Measurements from ENCODE around the gene FMNL2. TPM values are rescaled to one million over a fixed set of nuclear protein-coding genes. Genes with fewer than 3 reads are reported as not detected.

FMNL2 gene
- total RNA-seq, 4 donors from 2014 or later = 50.5 to 96.7 (median 79.6) TPM

DNA sequence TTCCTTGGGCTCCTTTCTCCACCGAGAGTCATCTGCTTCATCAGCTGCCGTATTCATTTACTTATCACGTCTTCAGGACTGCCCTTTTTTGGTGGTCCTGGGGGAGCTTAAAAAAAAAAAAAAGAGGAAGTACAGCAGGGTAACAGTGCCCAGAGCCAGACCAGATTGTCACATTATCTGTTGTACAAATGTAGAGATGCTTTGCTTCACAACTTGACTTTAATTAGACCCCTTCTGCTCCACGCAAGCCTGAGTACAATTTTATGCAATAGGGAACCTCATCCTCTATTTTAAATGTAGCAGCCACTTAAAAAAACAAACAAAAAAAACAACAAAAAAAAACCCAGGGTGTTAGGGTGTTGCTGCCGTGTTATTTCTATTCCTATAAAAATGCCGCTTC lies 254.0 kb downstream of the FMNL2 start:
- TF ChIP-seq, protein P1, sequence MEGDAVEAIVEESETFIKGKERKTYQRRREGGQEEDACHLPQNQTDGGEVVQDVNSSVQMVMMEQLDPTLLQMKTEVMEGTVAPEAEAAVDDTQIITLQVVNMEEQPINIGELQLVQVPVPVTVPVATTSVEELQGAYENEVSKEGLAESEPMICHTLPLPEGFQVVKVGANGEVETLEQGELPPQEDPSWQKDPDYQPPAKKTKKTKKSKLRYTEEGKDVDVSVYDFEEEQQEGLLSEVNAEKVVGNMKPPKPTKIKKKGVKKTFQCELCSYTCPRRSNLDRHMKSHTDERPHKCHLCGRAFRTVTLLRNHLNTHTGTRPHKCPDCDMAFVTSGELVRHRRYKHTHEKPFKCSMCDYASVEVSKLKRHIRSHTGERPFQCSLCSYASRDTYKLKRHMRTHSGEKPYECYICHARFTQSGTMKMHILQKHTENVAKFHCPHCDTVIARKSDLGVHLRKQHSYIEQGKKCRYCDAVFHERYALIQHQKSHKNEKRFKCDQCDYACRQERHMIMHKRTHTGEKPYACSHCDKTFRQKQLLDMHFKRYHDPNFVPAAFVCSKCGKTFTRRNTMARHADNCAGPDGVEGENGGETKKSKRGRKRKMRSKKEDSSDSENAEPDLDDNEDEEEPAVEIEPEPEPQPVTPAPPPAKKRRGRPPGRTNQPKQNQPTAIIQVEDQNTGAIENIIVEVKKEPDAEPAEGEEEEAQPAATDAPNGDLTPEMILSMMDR (IDR thresholded peaks at IDR 0.05; ENCODE audit: low read depth) = no peak

DNA sequence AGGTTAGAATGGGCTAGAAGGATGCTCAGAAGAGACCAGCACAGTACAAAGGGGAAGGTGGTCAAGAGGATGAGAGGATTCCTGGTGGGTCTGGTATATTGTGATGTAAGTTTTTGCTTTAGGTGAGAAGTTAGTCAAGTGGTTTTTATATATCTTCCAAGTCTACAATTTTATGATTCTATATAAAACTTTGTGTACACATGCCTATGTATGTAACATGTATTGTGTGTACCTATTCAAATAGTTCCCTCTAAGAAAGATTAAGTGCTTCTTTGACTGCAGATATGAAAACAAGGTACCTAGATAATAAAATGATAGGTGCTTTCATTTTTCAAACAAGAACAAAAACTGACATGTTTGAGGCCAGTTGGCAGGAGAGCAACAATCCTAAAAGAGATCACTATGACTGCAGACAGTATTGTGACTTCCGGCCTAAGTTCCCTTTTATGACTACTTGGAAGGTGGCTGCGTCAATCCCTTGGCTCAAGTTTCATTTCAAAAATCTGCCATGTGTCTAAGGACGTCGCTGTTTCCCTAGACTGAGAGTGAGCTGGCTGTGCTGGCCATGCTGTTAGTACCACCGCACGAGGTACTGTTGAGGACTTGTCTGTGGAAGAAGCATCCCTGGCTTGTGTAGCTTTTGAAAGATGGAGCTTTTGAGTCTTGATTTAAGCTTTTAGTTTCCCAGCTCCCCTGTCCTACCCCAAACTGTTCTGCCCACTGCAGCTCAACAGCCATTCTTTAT lies 259.2 kb downstream of the FMNL2 start:
- TF ChIP-seq, protein P1 (IDR thresholded peaks at IDR 0.05; ENCODE audit: low read depth) = no peak

DNA sequence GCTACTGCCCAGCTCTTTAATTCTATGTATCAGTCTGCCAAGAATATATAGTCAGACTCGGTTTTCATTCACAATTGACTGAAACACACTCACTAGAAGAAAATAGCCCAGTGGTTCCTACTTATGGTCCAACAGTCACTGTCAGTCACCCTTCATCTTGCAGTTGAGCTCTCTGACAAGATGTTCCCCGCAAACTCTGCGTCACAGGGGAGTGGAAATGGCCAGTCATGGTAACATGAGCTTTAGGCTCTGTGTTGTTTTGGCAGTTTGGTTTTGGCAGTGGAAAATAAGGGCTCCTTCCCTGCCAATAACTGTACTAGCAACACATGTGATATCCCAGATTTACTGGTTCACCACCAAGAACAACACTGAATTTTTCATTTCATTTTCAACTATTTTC lies 259.8 kb downstream of the FMNL2 start:
- TF ChIP-seq, protein P1 (IDR thresholded peaks at IDR 0.05; ENCODE audit: low read depth) = no peak

DNA sequence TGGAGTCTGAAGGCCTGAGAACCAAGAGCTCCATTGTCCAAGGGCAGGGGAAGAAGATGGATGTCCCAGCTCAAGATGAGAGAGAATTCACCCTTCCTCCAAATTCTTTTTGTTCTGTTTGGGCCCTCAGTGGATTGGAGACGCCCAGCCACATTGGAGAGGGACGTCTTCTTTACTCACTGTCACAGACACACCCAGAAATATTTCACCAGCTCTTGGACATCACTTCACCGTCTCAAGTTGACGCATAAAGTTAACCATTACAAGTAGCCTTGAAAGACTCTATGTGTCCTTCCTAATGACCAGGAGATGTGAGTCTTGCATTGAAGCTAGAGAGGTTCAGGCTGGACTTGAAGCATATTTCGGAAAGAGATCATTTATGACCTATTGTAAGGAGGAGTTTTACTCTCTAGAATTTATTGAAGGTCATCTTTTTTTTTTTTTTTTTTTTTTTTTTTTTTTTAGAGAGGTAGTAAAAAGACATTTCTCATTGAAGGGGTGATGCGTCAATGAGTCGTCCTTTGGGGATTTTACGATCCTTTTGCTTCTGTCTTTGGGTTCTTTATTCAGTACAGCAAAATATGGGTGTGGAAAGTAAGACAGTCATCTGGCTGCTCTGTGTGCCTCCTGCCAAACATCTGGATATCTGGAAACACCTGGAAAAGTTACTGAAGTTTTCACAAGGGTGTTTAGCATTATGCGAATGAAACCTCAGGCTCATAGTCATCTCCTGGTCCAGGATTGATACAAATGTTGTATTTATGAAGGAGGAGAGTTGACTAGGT lies 264.2 kb downstream of the FMNL2 start:
- TF ChIP-seq, protein P1 (IDR thresholded peaks at IDR 0.05; ENCODE audit: low read depth) = no peak

DNA sequence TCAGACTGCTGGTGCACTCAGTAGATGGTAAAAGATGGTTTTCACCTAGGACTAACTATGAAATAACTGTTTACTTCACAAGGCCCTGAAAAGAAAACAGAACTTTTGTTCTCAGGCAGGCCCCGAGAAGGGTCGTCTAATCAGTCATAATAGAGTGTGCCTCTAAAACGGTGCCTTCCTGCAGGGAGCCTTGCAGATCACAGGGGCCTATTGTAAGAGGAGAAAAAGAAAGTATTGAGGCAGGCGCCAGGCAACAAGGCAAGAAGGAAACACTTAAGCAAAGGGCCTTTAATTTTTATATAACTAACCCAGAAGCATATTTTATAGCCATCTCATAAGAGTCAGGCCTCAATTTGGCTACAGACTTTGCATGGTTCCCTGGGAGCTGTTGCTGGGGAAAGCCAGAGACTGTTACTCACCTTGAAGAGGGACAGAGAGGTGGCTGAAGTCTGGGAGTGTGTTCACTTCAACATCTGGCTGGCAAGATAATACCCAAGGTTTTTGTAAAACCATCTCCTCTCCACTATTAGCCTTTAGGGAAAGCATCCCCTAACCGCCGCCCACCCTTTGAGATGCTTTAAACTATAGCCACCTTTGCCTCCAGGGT lies 265.2 kb downstream of the FMNL2 start:
- TF ChIP-seq, protein P1 (IDR thresholded peaks at IDR 0.05; ENCODE audit: low read depth) = no peak

DNA sequence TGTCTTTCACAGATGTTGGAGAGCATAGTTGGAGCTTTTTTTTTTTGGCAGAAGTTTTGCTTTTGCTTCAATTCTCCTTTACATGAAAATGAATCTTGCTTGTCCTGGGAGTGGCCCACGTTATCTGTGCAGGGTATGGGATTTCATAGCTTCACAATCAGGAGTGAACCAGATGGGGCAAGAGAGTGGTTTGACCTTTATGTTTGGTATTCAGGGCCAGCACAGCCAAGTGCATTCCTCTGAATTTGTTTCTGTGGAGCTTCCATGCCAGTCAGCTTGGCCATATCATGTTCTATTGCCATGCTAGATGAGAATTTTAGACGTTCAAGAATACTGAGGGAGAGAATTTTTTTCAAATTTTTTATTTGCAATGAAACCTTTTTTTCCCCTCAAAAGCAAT lies 265.7 kb downstream of the FMNL2 start:
- TF ChIP-seq, protein P1 (IDR thresholded peaks at IDR 0.05; ENCODE audit: low read depth) = no peak

DNA sequence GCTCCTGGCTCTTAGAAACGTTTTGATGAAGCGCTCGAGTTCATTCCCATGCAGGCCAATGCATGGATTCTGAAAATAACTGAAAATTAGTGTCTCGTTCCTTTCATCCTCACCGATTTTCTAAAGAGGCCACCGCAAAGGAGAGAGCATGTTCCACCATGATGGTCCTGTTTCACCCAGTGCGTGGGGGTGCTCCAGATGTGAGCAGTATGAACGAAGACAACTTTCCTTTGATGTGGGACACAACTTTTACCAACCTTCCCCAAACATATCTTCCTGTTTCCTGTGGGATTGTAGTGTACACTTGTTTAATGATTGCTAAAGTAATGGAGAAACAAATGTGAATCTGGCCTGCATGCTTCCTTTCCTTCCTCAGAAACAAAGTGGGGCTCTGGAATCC lies 267.8 kb downstream of the FMNL2 start:
- TF ChIP-seq, protein P1 (IDR thresholded peaks at IDR 0.05; ENCODE audit: low read depth) = no peak
